NOMO-1 treated with dmso at 0.1 percent for 144 hours (cell line): ENCODE results near the gene KAT8.
A peak's percentile ranks its signal among the peaks of the same experiment; 100 is the strongest.

ENCODE experiments used
- DNase-seq: peaks from one replicate; lab custom pipeline; 2025; ENCODE audit not compliant: unreplicated experiment; lab: John Stamatoyannopoulos, UW

Gene KAT8

DNA sequence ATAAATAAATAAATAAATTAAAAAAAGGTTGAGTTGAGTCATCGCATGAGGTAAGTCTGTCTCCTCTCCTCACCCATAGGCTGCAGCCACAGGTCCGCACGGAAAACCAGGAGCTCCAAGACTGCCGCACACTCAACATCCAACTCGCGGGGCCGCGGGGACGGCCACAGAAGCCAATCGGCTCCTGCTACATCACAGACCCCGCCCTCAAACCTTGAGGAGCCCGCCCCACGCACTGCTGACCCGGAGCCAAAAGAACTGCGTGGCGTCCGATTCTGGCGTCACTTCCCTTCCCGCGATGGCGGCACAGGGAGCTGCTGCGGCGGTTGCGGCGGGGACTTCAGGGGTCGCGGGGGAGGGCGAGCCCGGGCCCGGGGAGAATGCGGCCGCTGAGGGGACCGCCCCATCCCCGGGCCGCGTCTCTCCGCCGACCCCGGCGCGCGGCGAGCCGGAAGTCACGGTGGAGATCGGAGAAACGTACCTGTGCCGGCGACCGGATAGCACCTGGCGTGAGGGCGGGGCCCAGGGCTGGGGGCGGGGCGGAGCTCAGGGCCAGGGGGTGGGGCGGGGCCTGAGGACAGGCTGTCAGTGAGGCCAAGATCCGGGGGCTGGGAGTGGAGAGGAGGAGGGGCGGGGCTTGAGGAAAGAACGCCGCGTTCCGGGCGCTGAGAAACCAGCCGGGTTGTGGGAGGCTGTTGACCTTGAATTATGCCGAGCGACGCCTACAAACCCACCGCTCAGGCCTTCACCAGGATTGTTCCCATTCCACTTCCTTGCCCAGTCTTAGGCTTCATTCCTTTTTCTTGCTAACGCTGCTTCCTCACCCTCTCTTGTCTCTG lies at the start of gene KAT8:
TSS of gene KAT8 (plus strand) at position 281 of the 839 bp plus-strand sequence. CDS start at position 299, 18 bp downstream.
- peak; percentile 98 for DNase-seq

DNA sequence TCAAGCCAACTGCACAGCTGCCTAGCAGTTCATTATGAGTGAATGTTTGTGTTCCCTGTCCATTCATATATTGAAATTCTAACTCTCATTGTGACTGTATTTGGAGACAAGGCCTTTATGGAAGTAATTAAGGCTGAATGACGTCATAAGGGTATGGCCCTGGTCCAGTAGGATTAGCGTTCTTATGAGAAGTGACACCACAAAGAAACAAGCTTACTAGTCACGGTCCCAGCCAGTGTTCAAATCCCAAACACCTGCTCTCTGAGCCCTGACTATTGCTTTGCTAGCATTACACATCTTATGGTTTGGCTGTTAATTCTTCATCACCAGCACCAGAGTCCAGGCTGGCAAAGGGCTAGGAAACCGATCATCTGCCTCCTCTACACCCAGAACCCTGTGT lies 45.6 kb upstream of the KAT8 start:
- no peak for DNase-seq

DNA sequence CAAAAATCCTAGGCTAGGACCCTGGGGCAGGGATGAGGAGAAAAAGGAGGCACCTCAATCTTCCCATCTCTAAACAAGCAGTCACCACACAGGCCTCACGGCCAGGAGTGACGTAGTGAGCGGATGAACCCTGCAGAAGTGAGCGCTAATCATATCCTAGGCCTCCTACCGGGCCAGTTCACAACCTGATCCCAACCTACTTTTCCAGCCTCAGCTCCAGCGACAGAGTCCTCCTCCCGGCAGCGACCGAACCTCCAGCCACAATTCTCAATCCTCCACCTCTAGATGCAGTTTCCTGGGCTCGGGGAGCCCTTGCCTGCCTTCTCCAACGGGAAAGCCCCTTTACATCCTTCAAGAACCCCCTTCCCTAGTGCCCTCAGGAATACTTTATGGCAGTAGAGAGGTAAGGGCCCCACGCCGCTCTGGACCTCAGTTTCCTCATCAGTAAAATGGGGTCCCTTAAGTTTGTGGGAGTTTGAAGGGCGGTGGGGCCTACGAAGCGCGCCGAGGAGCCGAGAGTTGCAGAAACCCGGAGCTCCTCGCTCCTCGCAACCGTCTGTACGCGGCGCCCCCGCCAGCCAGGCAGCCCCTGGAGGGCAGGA lies 44.8 kb upstream of the KAT8 start:
- DNase-seq: peak; percentile 44

DNA sequence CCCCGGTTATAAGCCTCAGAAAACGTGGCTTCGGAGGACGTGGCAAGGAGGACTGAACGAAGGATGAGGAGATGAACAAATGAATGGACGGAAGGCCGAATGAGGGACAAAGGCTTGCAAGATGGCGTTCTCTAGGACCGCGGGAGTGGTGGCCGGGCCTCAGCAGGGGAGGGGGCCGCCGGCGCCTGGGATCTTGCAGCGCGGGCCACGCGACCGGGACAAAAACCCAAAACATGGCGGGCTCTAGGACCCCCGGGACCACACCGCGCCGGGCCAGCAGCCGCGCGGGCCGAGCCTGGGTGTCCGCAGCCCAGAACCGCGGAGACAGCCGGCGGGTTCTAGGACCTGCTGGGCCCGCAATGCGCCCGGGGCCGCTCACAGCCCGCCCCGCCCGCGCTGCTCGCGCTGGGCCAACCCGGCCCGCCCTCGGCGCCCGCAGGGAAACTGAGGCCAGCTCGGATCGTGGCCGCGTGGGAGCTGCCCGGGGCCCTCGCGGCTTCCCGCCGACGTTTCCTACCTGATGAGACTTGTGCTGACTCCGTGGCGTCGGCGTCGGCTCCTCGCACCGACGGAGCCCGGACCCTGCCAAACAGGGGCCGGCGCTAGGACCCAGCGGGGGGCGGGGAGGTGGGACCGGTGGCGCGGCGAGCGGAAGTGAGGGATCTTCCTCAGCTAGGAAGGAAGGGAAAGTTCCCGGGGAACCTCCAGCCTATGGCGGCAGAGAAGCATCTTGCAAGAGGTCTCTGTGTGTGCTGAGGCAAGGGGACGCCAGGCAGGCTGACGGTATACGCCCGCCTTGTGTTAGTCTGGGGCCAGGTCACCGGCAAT lies 44.1 kb upstream of the KAT8 start:
- peak; percentile 75 for DNase-seq

DNA sequence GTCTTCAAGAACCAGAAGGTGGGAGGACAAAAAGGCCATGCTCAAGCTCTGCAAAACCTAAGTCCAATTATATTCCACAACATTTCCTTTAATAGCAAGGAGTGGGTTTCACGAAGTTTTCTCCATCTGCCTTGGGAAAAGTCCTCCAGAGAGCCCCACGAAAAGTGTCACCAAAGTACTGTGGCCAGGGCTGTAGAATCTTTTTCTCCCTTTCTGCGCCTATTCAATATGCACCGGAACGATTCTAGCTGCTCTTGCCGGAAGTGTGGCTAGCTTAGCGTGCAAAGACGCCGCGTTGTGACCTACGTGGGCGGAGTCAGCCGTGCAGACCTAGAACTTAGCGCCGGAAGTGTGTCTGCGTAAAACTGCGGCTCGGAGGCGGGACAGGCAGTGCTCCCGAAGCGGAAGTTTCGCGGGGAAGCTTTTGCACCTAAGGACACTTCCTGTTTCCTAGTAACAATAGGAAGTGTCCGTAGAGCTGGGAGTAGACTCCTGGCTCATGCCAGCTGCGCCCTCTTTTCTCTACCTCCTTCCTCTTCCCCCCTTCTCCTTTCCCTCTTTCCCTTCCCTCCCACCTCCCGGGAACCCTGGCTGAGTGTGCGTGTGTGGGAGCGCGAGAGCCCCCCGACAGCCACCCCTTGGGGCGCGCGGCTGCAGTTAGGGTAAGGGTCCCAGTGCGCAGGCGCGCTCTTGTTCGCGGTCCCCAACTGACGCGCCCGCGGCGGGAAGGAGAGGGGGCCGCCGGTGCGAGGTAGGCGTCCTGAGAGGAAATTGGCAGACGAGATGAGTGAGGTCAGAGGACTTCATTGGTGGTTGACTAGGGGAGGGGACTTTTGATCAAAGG lies 43.3 kb upstream of the KAT8 start, which contains the start of the genes ZNF646 and ZNF668:
TSS of gene ZNF646 (plus strand) at position 453 of the 844 bp plus-strand sequence. CDS start 1,903 bp downstream, outside the sequence.
TSS of gene ZNF668 (minus strand) at position 271 of the 844 bp plus-strand sequence. CDS start 9,781 bp downstream, outside the sequence.
- DNase-seq: peak; percentile 100

DNA sequence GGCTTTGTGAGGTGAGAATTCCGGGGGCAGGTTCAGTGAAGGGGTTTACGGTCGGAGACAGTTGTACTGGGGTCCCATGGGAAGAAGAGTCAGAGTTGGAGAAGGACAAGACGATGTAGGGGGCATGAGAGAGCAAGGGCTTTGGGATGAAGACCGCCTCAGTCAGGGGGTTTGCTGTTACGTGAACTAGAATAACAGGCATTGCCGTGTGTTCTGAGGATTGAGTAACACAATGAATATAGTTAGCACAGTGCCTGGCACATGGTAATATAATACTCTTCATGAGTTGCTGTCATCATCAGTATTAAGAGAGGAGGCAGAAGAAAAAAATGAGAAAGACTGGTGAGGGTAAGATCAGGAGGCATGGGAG lies 42.7 kb upstream of the KAT8 start:
- DNase-seq: no peak

DNA sequence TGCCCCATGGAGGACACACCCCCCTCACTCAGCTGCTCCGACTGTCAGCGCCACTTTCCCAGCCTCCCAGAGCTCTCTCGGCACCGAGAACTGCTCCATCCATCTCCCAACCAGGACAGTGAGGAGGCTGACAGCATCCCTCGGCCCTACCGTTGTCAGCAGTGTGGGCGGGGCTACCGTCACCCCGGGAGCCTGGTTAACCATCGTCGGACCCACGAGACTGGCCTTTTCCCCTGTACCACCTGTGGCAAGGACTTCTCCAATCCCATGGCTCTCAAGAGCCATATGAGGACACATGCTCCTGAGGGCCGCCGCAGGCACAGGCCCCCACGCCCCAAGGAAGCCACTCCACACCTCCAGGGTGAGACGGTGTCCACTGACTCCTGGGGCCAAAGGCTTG lies 41.1 kb upstream of the KAT8 start:
- DNase-seq: no peak

DNA sequence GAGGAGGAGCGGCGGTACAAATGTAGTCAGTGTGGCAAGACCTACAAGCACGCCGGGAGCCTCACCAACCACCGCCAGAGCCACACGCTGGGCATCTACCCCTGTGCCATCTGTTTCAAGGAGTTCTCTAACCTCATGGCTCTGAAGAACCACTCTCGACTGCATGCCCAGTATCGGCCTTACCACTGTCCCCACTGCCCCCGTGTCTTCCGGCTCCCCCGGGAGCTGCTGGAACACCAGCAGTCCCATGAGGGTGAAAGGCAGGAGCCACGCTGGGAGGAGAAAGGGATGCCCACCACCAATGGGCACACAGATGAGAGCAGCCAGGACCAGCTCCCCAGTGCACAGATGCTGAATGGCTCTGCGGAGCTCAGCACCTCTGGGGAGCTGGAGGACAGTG lies 40.4 kb upstream of the KAT8 start:
- no peak for DNase-seq

DNA sequence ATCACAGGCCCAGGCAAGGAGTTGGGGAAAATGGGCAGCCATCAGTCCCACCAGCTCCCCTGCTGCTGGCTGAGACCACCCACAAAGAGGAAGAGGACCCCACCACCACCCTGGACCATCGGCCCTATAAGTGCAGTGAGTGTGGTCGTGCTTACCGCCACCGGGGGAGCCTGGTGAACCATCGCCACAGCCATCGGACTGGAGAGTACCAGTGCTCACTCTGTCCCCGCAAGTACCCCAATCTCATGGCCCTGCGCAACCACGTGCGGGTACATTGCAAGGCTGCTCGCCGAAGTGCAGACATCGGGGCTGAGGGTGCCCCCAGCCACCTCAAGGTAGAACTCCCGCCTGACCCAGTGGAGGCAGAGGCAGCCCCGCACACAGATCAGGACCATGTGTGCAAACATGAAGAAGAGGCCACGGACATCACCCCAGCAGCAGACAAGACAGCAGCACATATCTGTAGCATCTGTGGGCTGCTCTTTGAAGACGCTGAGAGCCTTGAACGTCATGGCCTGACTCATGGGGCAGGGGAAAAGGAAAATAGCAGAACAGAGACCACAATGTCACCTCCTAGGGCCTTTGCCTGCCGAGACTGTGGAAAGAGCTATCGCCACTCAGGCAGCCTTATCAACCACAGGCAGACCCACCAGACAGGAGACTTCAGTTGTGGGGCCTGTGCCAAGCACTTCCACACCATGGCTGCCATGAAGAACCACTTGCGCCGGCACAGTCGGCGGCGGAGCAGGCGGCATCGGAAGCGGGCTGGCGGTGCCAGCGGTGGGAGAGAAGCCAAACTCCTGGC lies 39.7 kb upstream of the KAT8 start:
- no peak for DNase-seq

DNA sequence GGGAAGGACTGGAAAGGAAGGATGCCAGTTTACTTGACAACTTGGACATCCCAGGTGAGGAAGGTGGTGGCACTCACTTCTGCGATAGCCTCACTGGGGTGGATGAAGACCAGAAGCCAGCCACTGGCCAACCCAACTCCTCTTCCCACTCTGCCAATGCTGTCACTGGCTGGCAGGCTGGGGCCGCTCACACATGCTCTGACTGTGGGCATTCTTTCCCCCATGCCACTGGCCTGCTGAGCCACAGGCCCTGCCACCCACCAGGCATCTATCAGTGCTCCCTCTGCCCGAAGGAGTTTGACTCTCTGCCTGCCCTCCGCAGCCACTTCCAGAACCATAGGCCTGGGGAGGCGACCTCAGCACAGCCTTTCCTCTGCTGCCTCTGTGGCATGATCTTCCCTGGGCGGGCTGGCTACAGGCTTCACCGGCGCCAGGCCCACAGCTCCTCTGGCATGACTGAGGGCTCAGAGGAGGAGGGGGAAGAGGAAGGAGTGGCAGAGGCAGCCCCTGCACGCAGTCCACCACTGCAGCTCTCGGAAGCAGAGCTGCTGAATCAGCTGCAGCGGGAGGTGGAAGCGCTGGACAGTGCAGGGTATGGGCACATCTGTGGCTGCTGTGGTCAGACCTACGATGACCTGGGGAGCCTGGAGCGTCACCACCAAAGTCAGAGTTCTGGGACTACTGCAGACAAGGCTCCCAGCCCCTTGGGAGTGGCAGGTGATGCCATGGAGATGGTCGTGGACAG lies 38.7 kb upstream of the KAT8 start:
- no peak for DNase-seq

DNA sequence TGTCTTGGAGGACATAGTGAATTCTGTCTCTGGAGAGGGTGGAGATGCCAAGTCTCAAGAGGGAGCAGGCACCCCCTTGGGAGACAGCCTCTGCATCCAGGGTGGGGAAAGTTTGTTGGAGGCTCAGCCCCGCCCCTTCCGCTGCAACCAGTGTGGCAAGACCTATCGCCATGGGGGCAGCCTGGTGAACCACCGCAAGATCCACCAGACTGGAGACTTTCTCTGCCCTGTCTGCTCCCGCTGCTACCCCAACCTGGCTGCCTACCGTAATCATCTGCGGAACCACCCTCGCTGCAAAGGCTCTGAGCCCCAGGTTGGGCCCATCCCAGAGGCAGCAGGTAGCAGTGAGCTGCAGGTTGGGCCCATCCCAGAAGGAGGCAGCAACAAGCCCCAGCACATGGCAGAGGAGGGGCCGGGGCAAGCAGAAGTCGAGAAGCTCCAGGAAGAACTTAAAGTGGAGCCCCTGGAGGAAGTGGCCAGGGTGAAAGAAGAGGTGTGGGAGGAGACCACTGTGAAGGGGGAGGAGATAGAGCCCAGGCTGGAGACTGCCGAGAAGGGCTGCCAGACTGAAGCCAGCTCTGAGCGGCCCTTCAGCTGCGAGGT lies 38.0 kb upstream of the KAT8 start:
- peak; percentile 84 for DNase-seq

DNA sequence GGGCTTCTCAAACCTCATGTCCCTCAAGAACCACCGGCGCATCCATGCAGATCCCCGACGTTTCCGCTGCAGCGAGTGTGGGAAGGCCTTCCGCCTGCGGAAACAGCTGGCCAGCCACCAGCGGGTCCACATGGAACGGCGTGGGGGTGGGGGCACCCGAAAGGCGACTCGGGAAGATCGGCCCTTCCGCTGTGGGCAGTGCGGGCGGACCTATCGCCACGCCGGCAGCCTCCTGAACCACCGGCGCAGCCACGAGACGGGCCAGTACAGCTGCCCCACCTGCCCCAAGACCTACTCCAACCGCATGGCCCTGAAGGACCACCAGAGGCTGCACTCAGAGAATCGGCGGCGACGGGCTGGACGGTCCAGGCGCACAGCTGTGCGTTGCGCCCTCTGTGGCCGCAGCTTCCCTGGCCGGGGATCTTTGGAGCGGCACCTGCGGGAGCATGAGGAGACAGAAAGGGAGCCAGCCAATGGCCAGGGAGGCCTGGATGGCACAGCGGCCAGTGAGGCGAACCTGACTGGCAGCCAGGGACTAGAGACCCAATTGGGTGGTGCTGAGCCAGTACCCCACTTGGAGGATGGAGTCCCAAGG lies 37.3 kb upstream of the KAT8 start:
- DNase-seq: no peak

DNA sequence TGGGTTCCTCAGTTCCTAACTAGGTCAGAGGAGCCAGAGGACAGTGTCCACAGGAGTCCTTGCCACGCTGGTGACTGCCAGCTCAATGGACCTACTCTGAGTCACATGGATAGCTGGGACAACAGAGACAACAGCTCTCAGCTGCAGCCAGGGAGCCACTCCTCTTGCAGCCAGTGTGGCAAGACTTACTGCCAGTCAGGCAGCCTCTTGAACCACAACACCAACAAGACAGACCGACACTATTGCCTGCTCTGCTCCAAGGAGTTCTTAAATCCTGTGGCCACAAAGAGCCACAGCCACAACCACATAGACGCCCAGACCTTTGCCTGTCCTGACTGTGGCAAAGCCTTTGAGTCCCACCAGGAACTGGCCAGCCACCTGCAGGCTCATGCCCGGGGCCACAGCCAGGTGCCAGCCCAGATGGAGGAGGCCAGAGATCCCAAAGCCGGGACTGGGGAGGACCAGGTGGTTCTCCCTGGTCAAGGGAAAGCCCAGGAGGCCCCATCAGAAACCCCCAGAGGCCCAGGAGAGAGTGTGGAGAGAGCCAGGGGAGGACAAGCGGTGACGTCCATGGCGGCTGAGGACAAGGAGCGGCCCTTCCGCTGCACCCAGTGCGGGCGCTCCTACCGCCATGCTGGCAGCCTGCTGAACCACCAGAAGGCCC lies 36.6 kb upstream of the KAT8 start:
- no peak for DNase-seq

DNA sequence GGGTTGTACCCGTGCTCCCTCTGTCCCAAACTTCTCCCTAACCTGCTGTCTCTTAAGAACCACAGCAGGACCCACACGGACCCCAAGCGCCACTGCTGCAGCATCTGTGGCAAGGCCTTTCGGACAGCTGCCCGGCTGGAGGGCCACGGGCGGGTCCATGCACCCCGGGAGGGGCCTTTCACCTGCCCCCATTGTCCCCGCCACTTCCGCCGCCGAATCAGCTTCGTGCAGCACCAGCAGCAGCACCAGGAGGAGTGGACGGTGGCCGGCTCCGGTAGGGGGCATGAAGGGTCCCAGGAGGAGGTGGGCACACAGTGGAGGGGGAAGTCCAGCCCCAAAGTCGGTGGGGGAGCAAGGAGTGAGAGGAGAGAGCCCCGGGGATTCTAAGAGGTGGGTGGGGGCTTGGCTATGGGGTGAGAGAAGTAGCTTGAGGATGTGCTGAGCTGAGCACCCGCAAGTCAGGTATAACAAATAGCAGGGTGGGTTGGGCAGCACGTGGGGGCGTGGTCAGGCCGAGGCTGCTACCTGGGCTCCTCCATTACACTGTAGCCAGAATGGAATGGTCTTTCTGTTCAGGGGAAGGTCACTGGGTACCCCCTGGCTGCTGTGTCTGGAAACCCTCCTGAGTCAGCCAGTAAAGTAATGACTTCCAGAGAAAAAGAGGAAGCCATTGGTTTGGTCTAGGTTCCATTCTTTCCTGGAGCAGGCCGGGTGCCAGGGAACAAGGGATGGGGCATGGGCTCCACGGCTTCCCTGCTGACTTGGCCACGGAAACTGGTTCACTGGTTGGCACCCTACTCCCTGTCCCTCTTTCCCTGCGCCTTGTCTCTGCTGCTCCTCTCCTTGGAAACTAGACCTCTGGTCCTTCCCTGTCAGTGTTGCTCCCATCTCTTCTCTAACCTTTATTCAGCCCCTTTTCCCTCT lies 35.8 kb upstream of the KAT8 start:
- DNase-seq: no peak

DNA sequence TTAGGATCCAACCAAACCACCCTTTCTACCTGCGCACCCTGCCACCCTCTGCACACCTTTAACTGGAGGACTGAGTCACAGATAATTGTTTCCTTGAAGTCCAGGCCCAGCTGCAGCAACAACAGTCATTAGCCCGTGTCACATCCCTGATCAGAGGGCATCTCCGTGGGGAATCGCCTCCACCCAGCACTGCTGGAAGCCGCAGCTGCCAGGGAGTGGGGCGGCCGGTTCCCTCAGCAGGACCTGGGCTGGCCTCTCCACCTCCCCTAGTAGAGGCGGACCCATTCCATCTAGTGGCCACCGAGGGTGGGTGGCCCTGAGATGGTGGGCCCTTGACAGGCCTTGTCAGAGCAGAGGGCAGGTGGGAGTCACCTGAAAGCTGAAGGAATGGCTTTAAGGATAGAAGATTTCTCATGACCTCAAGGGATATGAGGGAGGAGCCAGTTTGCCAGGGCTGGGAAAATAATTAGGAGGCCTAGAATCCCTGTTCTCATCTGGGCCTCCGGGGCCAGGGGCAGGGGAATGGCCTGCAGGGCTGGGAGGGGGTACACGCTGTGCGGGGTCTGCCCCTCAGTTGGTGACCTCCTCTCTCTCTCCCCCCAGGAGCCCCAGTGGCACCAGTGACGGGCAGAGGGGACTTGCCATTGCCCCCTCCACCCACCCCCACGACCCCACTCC lies 35.0 kb upstream of the KAT8 start:
- no peak for DNase-seq

DNA sequence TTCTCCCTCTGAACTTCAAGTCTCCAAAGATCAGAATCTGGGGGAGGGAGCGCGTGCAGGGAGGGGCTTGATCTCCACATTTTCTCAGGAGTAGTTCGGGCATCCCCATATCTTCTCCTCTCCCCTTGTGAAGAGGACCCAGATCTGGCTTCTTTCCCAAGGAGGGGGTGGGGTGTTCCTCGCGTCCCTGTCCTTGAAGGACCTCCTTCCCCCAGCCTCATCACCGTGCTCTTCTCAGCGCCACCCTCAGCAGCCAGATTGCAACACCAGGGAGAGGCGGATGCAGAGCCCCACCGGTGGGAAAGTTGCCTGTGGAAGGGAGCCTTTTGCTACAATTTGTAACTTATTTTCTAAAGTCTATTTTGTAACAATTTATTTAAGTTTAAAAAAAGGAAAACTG lies 34.4 kb upstream of the KAT8 start:
- no peak for DNase-seq
